MM.1S (cell line): Measurements from ENCODE around the gene HENMT1.
"Not testable (repeated sequence)": the region's sequence is repeated elsewhere in the genome, so short reads cannot be mapped to it uniquely, and the experiment has no call there.

Source experiments
- DNase-seq: peaks from one replicate; pipeline ENCODE4 v3.0.0-alpha.2; 2015
- H2AFZ ChIP-seq: fragments of 300-600 bp; sonication (generic); 2 replicates; pipeline ENCODE4 v1.6.0; 2016; ENCODE audit warnings: antibody characterized with exemption, low read length
- H3F3A ChIP-seq: fragments of 300-600 bp; sonication (generic); 2 replicates; pipeline ENCODE4 v1.6.1; 2016; ENCODE audit warnings: mild to moderate bottlenecking, antibody characterized with exemption, low read length, moderate library complexity, mixed read lengths; ENCODE audit not compliant: insufficient read depth
- H3K27ac ChIP-seq: fragments of 300-600 bp; sonication (generic); 2 replicates; pipeline ENCODE4 v1.5.1; 2016; ENCODE audit warnings: mild to moderate bottlenecking, low read length
- H3K27me3 ChIP-seq: fragments of 300-600 bp; sonication (generic); replicated peaks from 2 replicates; pipeline ENCODE4 v1.6.0; 2016; ENCODE audit warnings: low read length; ENCODE audit not compliant: insufficient read depth
- H3K36me3 ChIP-seq: fragments of 300-600 bp; sonication (generic); replicated peaks from 2 replicates; pipeline ENCODE4 v1.6.1; 2016; ENCODE audit warnings: mild to moderate bottlenecking, low read length, mixed read lengths; ENCODE audit not compliant: insufficient read depth
- H3K4me1 ChIP-seq: fragments of 300-600 bp; sonication (generic); 2 replicates; pipeline ENCODE4 v1.6.1; 2016; ENCODE audit warnings: low read length, mixed read lengths
- H3K4me2 ChIP-seq: fragments of 300-600 bp; sonication (generic); 2 replicates; pipeline ENCODE4 v1.6.0; 2016; ENCODE audit warnings: low read depth, low read length
- H3K4me3 ChIP-seq: fragments of 300-600 bp; sonication (generic); 2 replicates; pipeline ENCODE4 v1.5.1; 2016; ENCODE audit warnings: low read length, mixed read lengths
- H3K79me2 ChIP-seq: fragments of 300-600 bp; sonication (generic); 2 replicates; pipeline ENCODE4 v1.6.1; 2016; ENCODE audit warnings: mixed run types, low read length, mixed read lengths
- H3K9ac ChIP-seq: fragments of 300-600 bp; sonication (generic); 2 replicates; pipeline ENCODE4 v1.6.1; 2016; ENCODE audit warnings: low read length, mixed read lengths
- H3K9me2 ChIP-seq: fragments of 300-600 bp; sonication (generic); replicated peaks from 2 replicates; pipeline ENCODE4 v1.6.1; 2016; ENCODE audit warnings: mild to moderate bottlenecking, low read length, mixed read lengths; ENCODE audit not compliant: insufficient read depth
- H3K9me3 ChIP-seq: fragments of 300-600 bp; sonication (generic); replicated peaks from 2 replicates; pipeline ENCODE4 v1.6.1; 2016; ENCODE audit warnings: mild to moderate bottlenecking, low read length, mixed read lengths; ENCODE audit not compliant: insufficient read depth
- H4K20me1 ChIP-seq: fragments of 300-600 bp; sonication (generic); 2 replicates; pipeline ENCODE4 v1.6.1; 2016; ENCODE audit warnings: mild to moderate bottlenecking, low read length, moderate library complexity, mixed read lengths; ENCODE audit not compliant: insufficient read depth
- CTCF ChIP-seq: fragments of 300-600 bp; sonication (generic); IDR thresholded peaks from 2 replicates; pipeline ENCODE4 v1.5.1; 2016; ENCODE audit warnings: antibody characterized with exemption, low read length, mixed read lengths
- EZH2 ChIP-seq: fragments of 300-600 bp; sonication (generic); optimal IDR thresholded peaks from 2 replicates; pipeline ENCODE3; 2017; ENCODE audit warnings: low read depth, mild to moderate bottlenecking, antibody characterized with exemption, low read length, mixed read lengths
- EZH2phosphoT487 ChIP-seq: fragments of 300-600 bp; sonication (generic); IDR thresholded peaks from 2 replicates; pipeline ENCODE4 v1.6.1; 2018; ENCODE audit warnings: antibody characterized with exemption, low read length

The HENMT1 gene

GRCh38 chr1:108704496-108704895, 43.6 kb upstream of the HENMT1 start:
- H3K9ac ChIP-seq, result no peak overlapping the region
- no peak for TF ChIP-seq CTCF
- TF ChIP-seq EZH2, result no peak
- no peak for TF ChIP-seq EZH2phosphoT487
- no peak for DNase-seq
- no peaks in the 10 kb centered on the region for H3K9me3 ChIP-seq
- no peaks in the 10 kb centered on the region for H3K9me2 ChIP-seq
- no peaks in the 10 kb centered on the region for H3K4me1 ChIP-seq
- no peaks in the 10 kb centered on the region for H3K79me2 ChIP-seq
- no peaks in the 10 kb centered on the region for H3K36me3 ChIP-seq
- no peak overlapping the region for H3K4me2 ChIP-seq
- no peaks in the 10 kb centered on the region for H3K27me3 ChIP-seq
- no peaks in the 10 kb centered on the region for H4K20me1 ChIP-seq
- H3F3A ChIP-seq, result no peaks in the 10 kb centered on the region
- no peak overlapping the region for H3K27ac ChIP-seq
- no peak overlapping the region for H3K4me3 ChIP-seq
- H2AFZ ChIP-seq, result no peak overlapping the region

- Histone ChIP-seq H3K4me2 (no peak overlapping the region), H3K9me3 (no peaks in the 10 kb centered on the region), H3K27me3 (no peaks in the 10 kb centered on the region), H3K79me2 (no peaks in the 10 kb centered on the region), H3K36me3 (0 out of 2 replicates have a peak, but pooled peaks cover 2% of the 10 kb centered on the region), H4K20me1 (no peaks in the 10 kb centered on the region), H2AFZ (no peak overlapping the region), H3K27ac (no peak overlapping the region), H3K9me2 (no peaks in the 10 kb centered on the region), H3K4me1 (no peaks in the 10 kb centered on the region), H3K4me3 (no peak overlapping the region), H3F3A (no peaks in the 10 kb centered on the region), H3K9ac (no peak overlapping the region)
- DNase-seq, result no peak
- TF ChIP-seq EZH2phosphoT487, result no peak
- no peak for TF ChIP-seq CTCF
- TF ChIP-seq EZH2, result no peak
These were observed 43.0 kb upstream of the HENMT1 start for GRCh38 chr1:108703939-108704338.

GRCh38 chr1:108702109-108702508, 41.2 kb upstream of the HENMT1 start:
- H3K4me3 ChIP-seq, H3F3A ChIP-seq, H3K79me2 ChIP-seq, H3K4me2 ChIP-seq, H3K27me3 ChIP-seq, H3K4me1 ChIP-seq, H3K9me2 ChIP-seq, DNase-seq, H3K9ac ChIP-seq, H3K36me3 ChIP-seq, H3K27ac ChIP-seq, H3K9me3 ChIP-seq, H2AFZ ChIP-seq, H4K20me1 ChIP-seq: not testable (repeated sequence)

GRCh38 chr1:108701176-108701849, 40.4 kb upstream of the HENMT1 start:
- Histone ChIP-seq H3K4me3 (no peak overlapping the region), H3K9me3 (no peaks in the 10 kb centered on the region), H3K27me3 (no peaks in the 10 kb centered on the region), H3K9me2 (no peaks in the 10 kb centered on the region), H3K4me2 (no peak overlapping the region), H2AFZ (no peak overlapping the region), H3K27ac (no peak overlapping the region), H4K20me1 (no peaks in the 10 kb centered on the region), H3K4me1 (no peaks in the 10 kb centered on the region), H3K79me2 (peaks cover 4% of the 10 kb centered on the region), H3F3A (no peaks in the 10 kb centered on the region), H3K36me3 (peaks cover 3% of the 10 kb centered on the region; the same call in 1 of the 2 replicates), H3K9ac (no peak overlapping the region)
- DNase-seq, result no peak
- TF ChIP-seq EZH2, result no peak
- TF ChIP-seq EZH2phosphoT487, result no peak
- TF ChIP-seq CTCF, result no peak
